MM.1S (cell line): ENCODE results near the gene RAD21L1.

Source experiments
- EZH2 ChIP-seq: fragments of 300-600 bp; sonication (generic); optimal IDR thresholded peaks from 2 replicates; pipeline ENCODE3; 2017; ENCODE audit warnings: low read depth, mild to moderate bottlenecking, antibody characterized with exemption, low read length, mixed read lengths
- EZH2phosphoT487 ChIP-seq: fragments of 300-600 bp; sonication (generic); IDR thresholded peaks from 2 replicates; pipeline ENCODE4 v1.6.1; 2018; ENCODE audit warnings: antibody characterized with exemption, low read length
- TF ChIP-seq, protein P1 (sequence below): fragments of 300-600 bp; sonication (generic); IDR thresholded peaks from 2 replicates; pipeline ENCODE4 v1.5.1; 2016; ENCODE audit warnings: antibody characterized with exemption, low read length, mixed read lengths

GRCh38 chr20:1269850-1270249 is 44.0 kb downstream of the RAD21L1 start:
- TF ChIP-seq, protein P1, sequence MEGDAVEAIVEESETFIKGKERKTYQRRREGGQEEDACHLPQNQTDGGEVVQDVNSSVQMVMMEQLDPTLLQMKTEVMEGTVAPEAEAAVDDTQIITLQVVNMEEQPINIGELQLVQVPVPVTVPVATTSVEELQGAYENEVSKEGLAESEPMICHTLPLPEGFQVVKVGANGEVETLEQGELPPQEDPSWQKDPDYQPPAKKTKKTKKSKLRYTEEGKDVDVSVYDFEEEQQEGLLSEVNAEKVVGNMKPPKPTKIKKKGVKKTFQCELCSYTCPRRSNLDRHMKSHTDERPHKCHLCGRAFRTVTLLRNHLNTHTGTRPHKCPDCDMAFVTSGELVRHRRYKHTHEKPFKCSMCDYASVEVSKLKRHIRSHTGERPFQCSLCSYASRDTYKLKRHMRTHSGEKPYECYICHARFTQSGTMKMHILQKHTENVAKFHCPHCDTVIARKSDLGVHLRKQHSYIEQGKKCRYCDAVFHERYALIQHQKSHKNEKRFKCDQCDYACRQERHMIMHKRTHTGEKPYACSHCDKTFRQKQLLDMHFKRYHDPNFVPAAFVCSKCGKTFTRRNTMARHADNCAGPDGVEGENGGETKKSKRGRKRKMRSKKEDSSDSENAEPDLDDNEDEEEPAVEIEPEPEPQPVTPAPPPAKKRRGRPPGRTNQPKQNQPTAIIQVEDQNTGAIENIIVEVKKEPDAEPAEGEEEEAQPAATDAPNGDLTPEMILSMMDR = no peak
- no peak for TF ChIP-seq EZH2
- TF ChIP-seq EZH2phosphoT487 = no peak
